Panc1 (cell line): ENCODE results near the gene MECR. TPM values are rescaled to one million over a fixed set of nuclear protein-coding genes. Genes with fewer than 3 reads are reported as not detected.

Experiments
- ATAC-seq: fragments of 200-7000 bp; cut with Tn5 transposase; 2 replicates; pipeline ENCODE4 v1.9.1; 2020; ENCODE audit warnings: mild to moderate bottlenecking, moderate library complexity
- BruUV-seq: library from RNA; stranded (reverse); fragments of 400-500 nt; replicated peaks from 2 replicates; lab custom pipeline; 2021; lab: Mats Ljungman, UMichigan
- CTCF ChIA-PET: fragments of 300-600 bp; sonication (Branson Sonifier 250); formaldehyde crosslinking; loops from one replicate; lab custom pipeline; 2022; ENCODE audit warnings: antibody characterized with exemption; lab: Charles Lee
- POLR2A ChIA-PET: fragments of 300-600 bp; sonication (Branson Sonifier 250); formaldehyde crosslinking; loops from one replicate; lab custom pipeline; 2022; ENCODE audit warnings: antibody characterized with exemption; lab: Charles Lee
- DNase-seq: peaks from one replicate; pipeline ENCODE4 v3.0.0-alpha.2; 2010; ENCODE audit warnings: low read depth, low spot score
- H3K27ac ChIP-seq: 2 replicates; pipeline ENCODE4 v1.5.1; 2011; ENCODE audit warnings: mild to moderate bottlenecking, low read length, inconsistent platforms
- H3K27me3 ChIP-seq: fragments of 200-500 bp; sonication (Bioruptor generic); 2 replicates; pipeline ENCODE4 v1.6.0; 2014; ENCODE audit warnings: low read length, inconsistent platforms; ENCODE audit not compliant: control insufficient read depth, insufficient read depth
- H3K36me3 ChIP-seq: fragments of 200-500 bp; sonication (Bioruptor generic); 2 replicates; pipeline ENCODE4 v1.5.1; 2014; ENCODE audit warnings: inconsistent platforms, mild to moderate bottlenecking, low read length, moderate library complexity; ENCODE audit not compliant: control insufficient read depth, insufficient read depth
- H3K4me1 ChIP-seq: 2 replicates; pipeline ENCODE4 v1.5.1; 2011; ENCODE audit warnings: inconsistent platforms, mild to moderate bottlenecking, low read length, moderate library complexity; ENCODE audit not compliant: control insufficient read depth, insufficient read depth
- H3K4me3 ChIP-seq, 2 experiments: 2 replicates each; pipeline ENCODE4 v1.5.1; 2011 to 2012; ENCODE audit warnings: low read depth in 2 of 2, low read length in 2 of 2, mild to moderate bottlenecking in 2 of 2, inconsistent platforms in 1 of 2, moderate library complexity in 1 of 2
- H3K9me3 ChIP-seq: fragments of 200-500 bp; sonication (Bioruptor generic); 2 replicates; pipeline ENCODE4 v1.5.1; 2014; ENCODE audit warnings: low read depth, mild to moderate bottlenecking, inconsistent platforms, low read length, moderate library complexity; ENCODE audit not compliant: control insufficient read depth, insufficient read depth
- POLR2AphosphoS5 ChIP-seq: IDR thresholded peaks from 2 replicates; pipeline ENCODE4 v1.6.1; 2012; ENCODE audit warnings: mild to moderate bottlenecking, low read depth, low read length, moderate library complexity
- SIN3A ChIP-seq: IDR thresholded peaks from 2 replicates; pipeline ENCODE4 v1.6.1; 2012; ENCODE audit warnings: low read depth, mild to moderate bottlenecking, low read length, moderate library complexity, borderline replicate concordance; ENCODE audit not compliant: insufficient read depth
- TCF7L2 ChIP-seq: IDR thresholded peaks from 2 replicates; pipeline ENCODE4 v1.6.1; 2011; ENCODE audit warnings: mild to moderate bottlenecking, low read depth, low read length, inconsistent platforms
- in situ Hi-C: cut with HindIII; loops from 2 replicates; pipeline ENCODE4 v1.10.0; 2016; ENCODE audit warnings: low sequenced_read_pairs, low pct_unique_long_range_greater_than_20kb
- intact Hi-C: fragments of 100-400 bp; cut with micrococcal nuclease; formaldehyde crosslinking; loops from one replicate; pipeline ENCODE4 v1.10.0; 2022; ENCODE audit not compliant: unreplicated experiment
- total RNA-seq: library from RNA; stranded (reverse); gene quantifications from one replicate; pipeline ENCODE4 v1.2.1, GENCODE V29; 2021; ENCODE audit not compliant: unreplicated experiment
- TF ChIP-seq, protein P1 (sequence below): fragments of 450-650 bp; IDR thresholded peaks from 2 replicates; pipeline ENCODE4 v1.5.1; 2017; ENCODE audit warnings: mild to moderate bottlenecking
- TF ChIP-seq, protein P2 (sequence below), 2 experiments: IDR thresholded peaks; 2 replicates each; pipeline ENCODE4 v1.6.1; 2011 to 2012; ENCODE audit warnings: low read depth in 2 of 2, control low read depth in 1 of 2, low read length in 1 of 2, mild to moderate bottlenecking in 1 of 2, moderate library complexity in 1 of 2; ENCODE audit not compliant: insufficient read depth in 1 of 2

The MECR gene
- total RNA-seq, 1 experiment from 2014 or later = 25.7 TPM

DNA sequence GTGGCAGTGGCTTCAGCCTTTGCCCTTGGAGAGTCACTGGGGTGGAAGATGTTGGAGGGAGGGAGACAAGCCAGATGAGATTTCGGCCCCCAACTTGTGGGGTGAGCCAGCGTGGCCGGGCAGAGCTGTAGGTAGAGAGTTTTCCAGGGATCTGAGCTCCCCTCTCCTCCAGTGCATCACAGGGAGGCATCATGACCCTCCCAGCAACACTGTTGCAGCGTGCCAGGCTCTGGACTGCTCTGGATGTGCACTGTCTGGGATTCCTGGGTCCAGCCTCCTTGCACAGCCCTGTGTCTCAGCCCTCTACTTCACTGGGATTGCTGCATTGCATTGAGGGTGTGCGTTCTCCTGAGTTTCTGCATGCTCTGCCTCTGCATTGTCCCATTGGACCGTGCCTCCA is 14.5 kb upstream of the MECR start:
- intact Hi-C loops = loop anchor here (10.0 kb wide), 1 partner anchor 100 kb away; no protein-coding TSS in a partner anchor

DNA sequence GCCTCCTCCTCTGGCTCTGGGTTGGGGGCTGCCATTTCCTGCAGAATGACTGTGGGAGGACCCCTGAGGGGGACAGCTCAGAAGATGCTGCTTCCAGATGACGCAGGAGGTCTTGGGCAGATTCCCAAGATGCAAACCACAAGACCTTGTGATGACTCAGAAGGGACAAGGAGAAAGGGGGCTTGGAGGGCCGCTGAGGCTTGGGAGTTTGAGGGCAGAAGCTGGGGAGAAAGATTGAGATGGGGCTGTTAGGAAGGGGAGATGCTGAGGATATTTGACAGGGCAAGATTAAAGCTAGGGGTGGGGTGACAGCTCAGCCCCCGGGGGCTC is 13.1 kb upstream of the MECR start:
- Histone ChIP-seq H3K27ac (no peak overlapping the region), H3K36me3 (no peaks in the 10 kb centered on the region), H3K27me3 (no peaks in the 10 kb centered on the region; the same call in none of the 2 replicates), H3K9me3 (no peaks in the 10 kb centered on the region), H3K4me3 (no peak overlapping the region), H3K4me1 (no peaks in the 10 kb centered on the region; the same call in 1 of the 2 replicates)
- intact Hi-C loops = loop anchor here (10.0 kb wide), 1 partner anchor 101 kb away; no protein-coding TSS in a partner anchor
- POLR2A ChIA-PET = no interaction called here
- TF ChIP-seq, protein P1, sequence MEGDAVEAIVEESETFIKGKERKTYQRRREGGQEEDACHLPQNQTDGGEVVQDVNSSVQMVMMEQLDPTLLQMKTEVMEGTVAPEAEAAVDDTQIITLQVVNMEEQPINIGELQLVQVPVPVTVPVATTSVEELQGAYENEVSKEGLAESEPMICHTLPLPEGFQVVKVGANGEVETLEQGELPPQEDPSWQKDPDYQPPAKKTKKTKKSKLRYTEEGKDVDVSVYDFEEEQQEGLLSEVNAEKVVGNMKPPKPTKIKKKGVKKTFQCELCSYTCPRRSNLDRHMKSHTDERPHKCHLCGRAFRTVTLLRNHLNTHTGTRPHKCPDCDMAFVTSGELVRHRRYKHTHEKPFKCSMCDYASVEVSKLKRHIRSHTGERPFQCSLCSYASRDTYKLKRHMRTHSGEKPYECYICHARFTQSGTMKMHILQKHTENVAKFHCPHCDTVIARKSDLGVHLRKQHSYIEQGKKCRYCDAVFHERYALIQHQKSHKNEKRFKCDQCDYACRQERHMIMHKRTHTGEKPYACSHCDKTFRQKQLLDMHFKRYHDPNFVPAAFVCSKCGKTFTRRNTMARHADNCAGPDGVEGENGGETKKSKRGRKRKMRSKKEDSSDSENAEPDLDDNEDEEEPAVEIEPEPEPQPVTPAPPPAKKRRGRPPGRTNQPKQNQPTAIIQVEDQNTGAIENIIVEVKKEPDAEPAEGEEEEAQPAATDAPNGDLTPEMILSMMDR = no peak
- TF ChIP-seq TCF7L2 (no peak), POLR2AphosphoS5 (no peak), SIN3A (no peak)
- TF ChIP-seq, protein P2, sequence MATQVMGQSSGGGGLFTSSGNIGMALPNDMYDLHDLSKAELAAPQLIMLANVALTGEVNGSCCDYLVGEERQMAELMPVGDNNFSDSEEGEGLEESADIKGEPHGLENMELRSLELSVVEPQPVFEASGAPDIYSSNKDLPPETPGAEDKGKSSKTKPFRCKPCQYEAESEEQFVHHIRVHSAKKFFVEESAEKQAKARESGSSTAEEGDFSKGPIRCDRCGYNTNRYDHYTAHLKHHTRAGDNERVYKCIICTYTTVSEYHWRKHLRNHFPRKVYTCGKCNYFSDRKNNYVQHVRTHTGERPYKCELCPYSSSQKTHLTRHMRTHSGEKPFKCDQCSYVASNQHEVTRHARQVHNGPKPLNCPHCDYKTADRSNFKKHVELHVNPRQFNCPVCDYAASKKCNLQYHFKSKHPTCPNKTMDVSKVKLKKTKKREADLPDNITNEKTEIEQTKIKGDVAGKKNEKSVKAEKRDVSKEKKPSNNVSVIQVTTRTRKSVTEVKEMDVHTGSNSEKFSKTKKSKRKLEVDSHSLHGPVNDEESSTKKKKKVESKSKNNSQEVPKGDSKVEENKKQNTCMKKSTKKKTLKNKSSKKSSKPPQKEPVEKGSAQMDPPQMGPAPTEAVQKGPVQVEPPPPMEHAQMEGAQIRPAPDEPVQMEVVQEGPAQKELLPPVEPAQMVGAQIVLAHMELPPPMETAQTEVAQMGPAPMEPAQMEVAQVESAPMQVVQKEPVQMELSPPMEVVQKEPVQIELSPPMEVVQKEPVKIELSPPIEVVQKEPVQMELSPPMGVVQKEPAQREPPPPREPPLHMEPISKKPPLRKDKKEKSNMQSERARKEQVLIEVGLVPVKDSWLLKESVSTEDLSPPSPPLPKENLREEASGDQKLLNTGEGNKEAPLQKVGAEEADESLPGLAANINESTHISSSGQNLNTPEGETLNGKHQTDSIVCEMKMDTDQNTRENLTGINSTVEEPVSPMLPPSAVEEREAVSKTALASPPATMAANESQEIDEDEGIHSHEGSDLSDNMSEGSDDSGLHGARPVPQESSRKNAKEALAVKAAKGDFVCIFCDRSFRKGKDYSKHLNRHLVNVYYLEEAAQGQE (IDR thresholded peaks at IDR 0.05; ENCODE audit: insufficient read depth in 1 of 2, low read depth in 2 of 2, low read length in 1 of 2) = no peak
- in situ Hi-C loops = no loop called here
- ATAC-seq (no peak), DNase-seq (no peak)
- CTCF ChIA-PET = no interaction called here
- BruUV-seq = no TSS peak

More for the DNA sequence above, 14.5 kb upstream of the MECR start:
- H3K27me3 ChIP-seq = no peaks in the 10 kb centered on the region
- BruUV-seq = no TSS peak
- peak; percentile 37 for ATAC-seq
- H3K36me3 ChIP-seq = no peaks in the 10 kb centered on the region
- CTCF ChIA-PET = interaction anchor here (0.6 to 1.0 kb wide), 4 partner anchors 96 to 1135 kb away, joined by 3 to 5 read pairs (median 3); no protein-coding TSS in a partner anchor
- no peak overlapping the region for H3K4me3 ChIP-seq
- POLR2A ChIA-PET = no interaction called here
- no peak for DNase-seq
- no peak overlapping the region for H3K27ac ChIP-seq
- TF ChIP-seq POLR2AphosphoS5 (no peak), TCF7L2 (no peak), SIN3A (no peak)
- TF ChIP-seq, protein P1 = no peak
- TF ChIP-seq, protein P2 (IDR thresholded peaks at IDR 0.05; ENCODE audit: insufficient read depth in 1 of 2, low read depth in 2 of 2, low read length in 1 of 2) = no peak
- in situ Hi-C loops = no loop called here
- no peaks in the 10 kb centered on the region for H3K4me1 ChIP-seq
- H3K9me3 ChIP-seq = no peaks in the 10 kb centered on the region
